Renal cortical epithelial cell (primary cell): ENCODE data around the gene PRIMPOL. TPM values are rescaled to one million over a fixed set of nuclear protein-coding genes. Genes with fewer than 3 reads are reported as not detected.
"Not testable (repeated sequence)": the region's sequence is repeated elsewhere in the genome, so short reads cannot be mapped to it uniquely, and the experiment has no call there.

Experiments
- DNase-seq: peaks from one replicate; pipeline ENCODE4 v3.0.0-alpha.2; 2011; ENCODE audit warnings: low read depth
- total RNA-seq: library from RNA; depleted of rRNA; stranded (reverse); fragments of >200 nt; gene quantifications from 2 replicates; pipeline ENCODE4 v1.2.3, GENCODE V29; 2014

Gene PRIMPOL
- total RNA-seq, 1 donor from 2014 or later = 13.0 TPM

- DNase-seq = no peak
Measured at GRCh38 chr4:184636897-184637296, 12.6 kb upstream of the PRIMPOL start.

- DNase-seq = no peak
Measured at GRCh38 chr4:184641022-184641421, 8.5 kb upstream of the PRIMPOL start.

- no peak for DNase-seq
Measured at GRCh38 chr4:184641451-184641850, 8.1 kb upstream of the PRIMPOL start.

GRCh38 chr4:184643731-184644130, 5.8 kb upstream of the PRIMPOL start:
- DNase-seq = no peak

GRCh38 chr4:184644553-184645307, 4.8 kb upstream of the PRIMPOL start:
- peak; percentile 86 for DNase-seq

- no peak for DNase-seq
Measured at GRCh38 chr4:184645904-184646610, 3.5 kb upstream of the PRIMPOL start.

- DNase-seq = no peak
Measured at GRCh38 chr4:184647266-184648053, 2.1 kb upstream of the PRIMPOL start.

GRCh38 chr4:184648054-184648312, 1.6 kb upstream of the PRIMPOL start:
- no peak for DNase-seq

GRCh38 chr4:184648313-184649025, 1.1 kb upstream of the PRIMPOL start:
- DNase-seq = peak; percentile 30

- DNase-seq = peak; percentile 51
Measured at GRCh38 chr4:184649971-184650855, 675 bp downstream of the PRIMPOL start.

- DNase-seq = no peak
Measured at GRCh38 chr4:184651899-184652298, 2.4 kb downstream of the PRIMPOL start.

GRCh38 chr4:184652681-184653080, 3.1 kb downstream of the PRIMPOL start:
- not testable (repeated sequence) for DNase-seq

GRCh38 chr4:184653650-184654049, 4.1 kb downstream of the PRIMPOL start:
- no peak for DNase-seq

- no peak for DNase-seq
Measured at GRCh38 chr4:184655889-184656869, 6.6 kb downstream of the PRIMPOL start.

- DNase-seq = no peak
Measured at GRCh38 chr4:184657144-184657543, 7.6 kb downstream of the PRIMPOL start.

- not testable (repeated sequence) for DNase-seq
Measured at GRCh38 chr4:184657820-184658219, 8.3 kb downstream of the PRIMPOL start.

- DNase-seq = no peak
Measured at GRCh38 chr4:184660978-184661377, 11.4 kb downstream of the PRIMPOL start.

GRCh38 chr4:184662236-184662635, 12.7 kb downstream of the PRIMPOL start:
- DNase-seq = no peak

- DNase-seq = no peak
Measured at GRCh38 chr4:184664445-184665210, 15.1 kb downstream of the PRIMPOL start.
